GM19467 (cell line): ENCODE measurements around the gene CBFA2T2.

Experiments
- ATAC-seq: cut with Tn5 transposase; IDR thresholded peaks from one replicate; pipeline ENCODE4 v1.9.1; 2021; ENCODE audit warnings: mild to moderate bottlenecking, moderate library complexity; ENCODE audit not compliant: unreplicated experiment

Gene CBFA2T2

GRCh38 chr20:33664085-33664761 lies 174.3 kb downstream of the CBFA2T2 start:
- ATAC-seq = no peak

- no peak for ATAC-seq
These were observed 174.9 kb downstream of the CBFA2T2 start for GRCh38 chr20:33664762-33665144.

GRCh38 chr20:33666293-33667244 lies 176.7 kb downstream of the CBFA2T2 start, which contains the start of gene ACTL10:
Gene ACTL10 (plus strand): TSS chr20:33666943. CDS start chr20:33667498, 555 bp downstream.
- ATAC-seq = peak; percentile 65

DNA sequence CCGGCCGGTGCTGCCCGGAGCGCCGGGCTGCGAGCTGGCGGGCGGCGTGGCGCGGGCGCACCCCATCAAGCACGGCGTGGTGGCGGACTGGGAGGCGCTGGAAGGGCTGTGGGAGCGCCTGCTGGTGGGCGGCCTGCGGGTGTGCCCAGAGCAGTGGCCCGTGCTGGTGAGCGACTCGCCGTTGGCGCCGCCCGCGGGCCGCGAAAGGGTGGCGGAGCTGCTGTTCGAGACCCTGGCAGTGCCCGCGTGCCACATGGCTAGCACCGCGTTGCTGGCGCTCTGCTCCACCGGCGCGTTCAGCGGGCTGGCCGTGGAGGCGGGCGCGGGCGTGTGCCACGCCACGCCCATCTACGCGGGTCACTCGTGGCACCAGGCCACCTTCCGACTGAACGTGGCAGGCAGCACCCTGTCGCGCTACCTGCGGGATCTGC lies 177.4 kb downstream of the CBFA2T2 start:
- ATAC-seq = peak; percentile 4

GRCh38 chr20:33667676-33668465 lies 178.0 kb downstream of the CBFA2T2 start:
- peak; percentile 36 for ATAC-seq

DNA sequence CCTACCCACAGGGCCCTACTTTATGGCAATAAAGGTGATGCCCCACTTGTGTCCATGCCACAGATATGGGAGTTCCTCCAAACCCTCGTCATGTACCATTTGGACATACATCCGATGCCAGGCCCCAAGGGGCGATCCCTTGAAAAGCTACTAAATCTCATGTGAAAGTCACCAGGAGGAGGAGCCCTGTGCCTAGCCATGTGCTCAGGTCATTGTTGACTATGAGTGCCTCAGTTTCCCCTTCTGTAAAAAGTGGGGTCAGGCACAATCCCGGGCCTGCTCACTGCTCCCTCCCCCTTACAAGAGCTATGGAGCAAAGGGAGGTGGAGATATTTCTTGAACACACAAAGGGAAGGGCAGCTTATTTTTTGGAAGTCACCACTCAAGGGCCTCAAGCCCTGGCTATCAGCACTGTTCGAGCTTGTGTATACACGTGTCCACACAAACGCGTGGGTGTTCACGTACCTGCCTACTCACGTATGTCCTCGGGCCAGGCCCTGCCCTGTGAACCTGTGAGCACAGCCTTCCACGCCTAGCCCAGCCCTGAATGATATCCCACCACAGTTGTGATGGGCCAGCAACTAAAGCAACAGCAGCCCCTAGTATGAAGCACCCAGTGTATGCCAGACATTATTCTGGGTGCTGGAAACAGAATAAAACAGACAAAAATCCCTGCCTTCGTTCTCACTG lies 178.7 kb downstream of the CBFA2T2 start:
- ATAC-seq = no peak

DNA sequence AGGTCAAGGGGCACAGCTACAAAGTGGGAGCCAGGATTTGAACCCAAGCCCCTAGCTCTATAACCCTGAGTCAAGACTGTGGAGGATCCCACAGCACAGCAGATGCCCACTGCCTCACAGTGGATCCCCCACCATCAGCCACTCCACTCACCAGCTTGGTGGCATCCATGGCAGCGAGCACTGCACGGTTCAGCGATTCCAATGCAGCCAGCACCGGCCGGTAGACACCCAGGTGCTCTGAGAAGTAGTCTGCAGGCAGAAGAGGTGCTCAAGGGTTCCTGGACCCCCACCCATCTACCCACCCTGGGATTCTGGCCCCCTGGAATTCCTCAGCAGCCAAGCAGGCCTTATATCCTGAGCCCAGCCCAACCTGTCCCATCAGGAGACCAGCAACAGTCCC lies 179.3 kb downstream of the CBFA2T2 start:
- no peak for ATAC-seq

GRCh38 chr20:33669873-33670640 lies 180.2 kb downstream of the CBFA2T2 start:
- ATAC-seq = no peak

GRCh38 chr20:33670715-33671499 lies 181.0 kb downstream of the CBFA2T2 start:
- no peak for ATAC-seq

DNA sequence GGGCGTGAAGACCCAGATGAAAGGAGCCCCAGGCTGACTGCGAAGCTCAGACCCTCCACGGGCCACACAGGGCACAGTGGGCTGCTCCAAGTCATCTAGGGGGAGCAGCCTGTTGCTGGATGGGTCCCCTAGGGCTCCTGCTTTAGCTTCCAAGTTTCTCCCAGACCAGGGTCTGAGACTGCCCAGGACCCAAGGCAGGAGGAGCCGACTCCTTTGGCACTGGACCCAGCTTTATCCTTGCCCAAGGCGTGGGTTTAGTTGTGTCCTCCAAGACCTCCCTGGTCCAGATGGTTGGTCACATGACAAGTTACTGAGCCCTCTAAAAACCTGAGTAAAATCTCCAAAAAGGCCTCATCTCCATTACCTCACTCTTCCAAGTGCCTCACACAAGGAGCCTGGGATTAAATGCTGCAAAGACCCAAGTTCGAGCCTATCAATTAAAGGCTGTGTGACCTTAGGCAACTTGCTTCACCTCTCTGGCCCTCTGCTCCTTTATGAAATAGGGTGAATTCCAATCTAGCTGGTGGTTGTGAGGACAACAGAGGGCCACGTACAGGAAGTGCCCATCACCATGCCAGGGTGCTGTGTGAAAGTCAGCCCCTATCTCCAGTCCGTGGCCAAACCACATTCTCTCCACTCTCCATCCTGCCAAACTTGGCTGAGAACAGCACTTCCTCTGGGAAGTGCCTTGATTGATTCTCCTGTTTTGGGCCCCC lies 181.8 kb downstream of the CBFA2T2 start:
- ATAC-seq = no peak

DNA sequence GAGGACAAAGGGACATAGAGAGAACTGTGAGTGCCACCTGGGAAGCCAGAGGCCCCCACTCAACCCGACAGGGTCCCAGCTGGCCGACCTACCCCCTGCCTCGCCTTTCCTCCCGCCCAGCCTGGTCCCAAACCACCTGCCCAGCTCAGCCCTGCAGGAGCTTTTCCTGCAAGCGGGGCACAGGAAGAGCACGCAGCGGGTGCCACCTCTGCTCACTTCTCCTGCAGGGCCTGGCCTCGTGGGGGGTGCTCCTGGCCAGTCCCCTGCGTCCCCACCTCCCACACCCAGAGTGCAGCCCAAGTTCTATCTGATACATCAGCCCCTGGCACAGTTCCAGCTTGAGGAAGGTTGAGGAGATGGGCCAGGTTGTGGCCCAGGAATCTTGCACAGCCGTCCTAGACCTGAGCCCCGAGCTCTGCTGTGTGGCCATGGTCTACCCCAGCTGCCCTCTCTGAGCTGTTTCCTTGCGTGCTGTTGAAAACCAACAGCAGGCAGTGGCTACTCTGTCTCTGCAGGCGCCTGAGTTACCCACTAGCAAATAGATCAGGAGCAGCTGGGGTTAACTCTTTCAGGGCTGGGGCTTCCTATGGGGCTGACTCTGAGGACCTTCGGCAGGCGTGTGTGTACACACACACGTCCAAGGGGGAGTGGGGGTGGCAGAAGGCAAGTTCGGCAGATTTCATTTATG lies 182.7 kb downstream of the CBFA2T2 start:
- no peak for ATAC-seq

GRCh38 chr20:33673114-33673409 lies 183.2 kb downstream of the CBFA2T2 start:
- no peak for ATAC-seq

DNA sequence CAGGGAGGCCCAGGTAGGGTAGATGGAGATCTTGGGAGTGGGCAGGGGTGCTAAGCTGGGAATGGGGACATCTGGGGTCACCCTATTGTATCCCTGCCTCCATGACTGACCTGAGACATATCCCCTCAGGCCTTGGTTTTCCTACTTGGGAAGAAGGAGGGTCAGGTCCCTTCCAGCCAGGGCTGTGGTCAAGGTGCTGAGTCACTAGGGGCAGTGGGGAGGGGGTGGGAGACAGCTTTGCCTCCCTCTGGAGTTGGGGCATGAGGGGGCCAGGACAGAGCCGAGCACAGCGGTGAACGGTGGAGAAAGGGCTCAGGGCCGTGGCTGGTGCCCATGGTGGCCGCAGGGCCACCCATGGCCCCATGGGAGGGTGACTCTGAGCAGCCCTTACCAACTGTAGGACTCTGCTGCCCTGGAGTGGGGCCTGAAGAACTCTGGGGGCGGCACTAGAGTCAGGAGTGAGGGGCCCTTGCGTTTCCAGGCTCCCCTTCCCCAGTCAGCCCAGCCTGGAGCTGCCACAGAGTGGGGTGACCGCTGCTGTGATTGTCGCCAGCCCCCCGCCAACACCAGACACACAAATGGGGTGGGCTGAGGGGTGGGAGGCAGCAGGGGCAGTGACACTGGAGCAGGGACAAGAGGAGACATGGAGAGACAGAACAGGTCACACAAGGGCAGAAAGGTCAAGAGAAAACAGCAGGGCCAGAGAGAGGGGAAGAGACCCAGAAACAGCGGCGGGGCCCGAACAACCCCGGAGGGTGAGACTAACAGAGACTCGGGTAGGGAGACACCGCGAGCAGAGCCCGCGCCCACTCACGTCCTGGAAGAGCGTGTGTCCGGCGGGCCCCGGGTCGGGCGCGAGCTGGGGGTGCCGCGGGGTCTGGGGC lies 183.8 kb downstream of the CBFA2T2 start:
- ATAC-seq = no peak

DNA sequence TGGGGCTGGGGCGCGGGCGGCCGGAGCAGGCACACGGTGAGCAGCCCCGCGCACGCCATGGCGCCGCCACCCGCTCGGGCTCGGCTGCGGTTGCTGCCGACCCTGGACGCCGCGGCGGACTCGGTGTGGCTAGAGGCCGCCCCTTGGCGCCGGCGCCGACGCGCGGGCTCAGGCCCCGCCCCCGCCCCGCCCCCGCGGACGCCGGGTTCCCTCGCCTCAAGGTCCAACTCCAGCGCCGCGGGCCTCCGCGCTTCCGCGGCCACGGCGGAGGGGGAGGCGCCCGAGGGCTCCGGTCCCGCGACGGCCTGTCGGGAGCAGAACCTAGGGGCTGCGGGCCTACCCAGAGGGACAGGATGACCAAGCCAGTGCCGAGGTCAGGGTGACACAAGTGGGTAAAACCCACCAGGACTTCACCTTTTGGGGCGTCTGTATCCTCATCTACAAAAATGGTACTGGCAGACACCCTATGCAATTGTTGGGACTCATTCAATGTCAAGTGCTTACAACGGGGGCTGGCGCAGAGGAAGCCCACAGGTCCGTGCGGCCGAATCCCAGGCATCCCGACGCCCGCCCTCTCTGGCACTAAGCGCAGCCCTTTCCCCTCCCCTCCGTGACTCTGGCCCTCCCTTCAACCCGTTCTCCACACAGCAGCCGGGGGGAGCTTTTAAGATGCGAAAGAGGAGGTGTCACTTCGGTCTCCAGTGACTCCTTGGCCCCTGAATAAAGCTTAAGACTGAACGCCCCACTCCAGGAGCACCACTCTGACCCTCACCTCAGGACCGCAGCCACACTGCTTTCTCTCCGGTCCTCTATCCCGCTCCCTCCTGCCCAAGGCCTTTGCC lies 184.6 kb downstream of the CBFA2T2 start, which contains the start of gene NECAB3:
TSS of gene NECAB3 (minus strand) at position 135 of the 842 bp plus-strand sequence. CDS start at position 59, 76 bp downstream.
- ATAC-seq = no peak

- ATAC-seq = no peak
These were observed 185.5 kb downstream of the CBFA2T2 start for GRCh38 chr20:33675136-33675959.
